ENCODE measurements around the gene RBBP9. TPM values are rescaled to one million over a fixed set of nuclear protein-coding genes. Genes with fewer than 3 reads are reported as not detected.
A peak's percentile ranks its signal among the peaks of the same experiment; 100 is the strongest.

Gene RBBP9
- total and polyA plus RNA-seq, 9 of the 15 experiments (the other 6 are each of a cell fraction or from before 2014, with no cell fraction given) = 0.94 to 4.4 (median 2.5) TPM

DNA sequence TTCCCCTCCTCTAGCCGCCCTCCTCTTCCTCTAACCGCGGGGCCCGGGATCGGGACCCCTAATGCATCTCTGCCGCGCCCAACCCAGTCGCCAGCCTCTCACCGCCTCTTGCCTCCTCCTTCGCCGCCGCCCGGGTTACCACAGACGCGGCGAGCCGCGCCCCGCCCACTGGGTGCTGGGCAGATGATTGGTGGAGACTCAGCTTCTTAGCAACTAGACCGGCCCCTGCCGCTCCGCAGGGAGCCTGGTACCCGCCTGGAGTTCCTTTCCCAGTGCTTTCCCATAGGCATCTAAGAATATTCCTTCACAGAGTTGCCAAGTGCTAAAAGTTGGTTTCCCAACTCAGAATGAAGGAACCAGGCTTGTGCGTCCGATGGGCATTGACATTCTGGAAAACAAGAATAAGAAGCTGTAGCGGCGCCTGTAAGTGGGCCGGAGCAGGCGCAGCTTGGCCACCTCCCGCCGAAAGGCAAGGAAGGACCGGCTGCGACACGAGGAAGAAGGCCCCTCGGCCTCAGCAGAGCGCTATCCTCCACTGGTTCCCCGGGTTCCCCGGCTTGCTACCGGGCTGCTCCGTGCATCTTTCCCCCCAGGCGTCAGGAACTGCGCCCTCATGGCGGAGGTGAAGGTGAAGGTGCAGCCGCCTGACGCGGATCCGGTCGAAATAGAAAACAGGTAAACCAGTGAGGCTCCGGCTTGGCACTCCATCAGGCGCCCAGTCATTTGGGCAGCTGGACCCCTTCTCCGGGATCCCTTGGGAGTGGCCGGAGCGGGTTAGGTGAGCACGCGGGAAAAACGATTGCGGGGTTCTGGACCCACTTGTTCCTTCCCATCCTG lies 29.9 kb downstream of the RBBP9 start, which contains the start of the genes DZANK1 and POLR3F (continued):
- TF ChIP-seq ZC3H11A (IDR thresholded peaks at IDR 0.05; ENCODE audit: low read depth, low read length) = no peak
- TF ChIP-seq RBBP5 (IDR thresholded peaks at IDR 0.05; ENCODE audit: borderline replicate concordance, insufficient read depth, low read length, poor library complexity, severe bottlenecking) = peak; percentile 86
- TF ChIP-seq PHB2 (IDR thresholded peaks at IDR 0.05; ENCODE audit: low read depth) = no peak
- TF ChIP-seq PHTF2 (CRISPR knock-in tag; IDR thresholded peaks at IDR 0.05) = no peak
- no peak for TF ChIP-seq ETV6 (IDR thresholded peaks at IDR 0.05; ENCODE audit: borderline replicate concordance in 1 of 2, low read depth in 2 of 2, low read length in 1 of 2)
- no peak for TF ChIP-seq ETV6 (CRISPR knock-in tag; IDR thresholded peaks at IDR 0.05; ENCODE audit: borderline replicate concordance)
- no peak for TF ChIP-seq RAD21 (CRISPR knock-in tag; conservative IDR thresholded peaks at IDR 0.05 in 1 of 2, IDR thresholded peaks at IDR 0.05 in 1 of 2)
- TF ChIP-seq MCM3 (IDR thresholded peaks at IDR 0.05) = no peak
- no peak for TF ChIP-seq ESRRB (CRISPR knock-in tag; IDR thresholded peaks at IDR 0.05; ENCODE audit: borderline replicate concordance)
- TF ChIP-seq CHD4 (IDR thresholded peaks at IDR 0.05; ENCODE audit: insufficient read depth, insufficient replicate concordance, low read depth, low read length, poor library complexity, severe bottlenecking) = no peak
- TF ChIP-seq ZNF212 (CRISPR knock-in tag; IDR thresholded peaks at IDR 0.05) = no peak
- no peak for TF ChIP-seq ZNF79 (CRISPR knock-in tag; IDR thresholded peaks at IDR 0.05; ENCODE audit: low read depth)
- TF ChIP-seq ZNF140 (CRISPR knock-in tag; IDR thresholded peaks at IDR 0.05) = no peak
- no peak for TF ChIP-seq HIVEP1 (CRISPR knock-in tag; IDR thresholded peaks at IDR 0.05)
- TF ChIP-seq POLR2AphosphoS5 (IDR thresholded peaks at IDR 0.05; ENCODE audit: control insufficient read depth, insufficient read depth, low read depth, low read length) = peak; percentile 54; the same call in 1 of the 2 replicates
- TF ChIP-seq NFE2L1 (tag; IDR thresholded peaks at IDR 0.05; ENCODE audit: borderline replicate concordance, low read depth) = no peak
- no peak for TF ChIP-seq EWSR1 (IDR thresholded peaks at IDR 0.05; ENCODE audit: borderline replicate concordance, low read depth, partially characterized antibody)
- no peak for TF ChIP-seq GATAD2A (IDR thresholded peaks at IDR 0.05)
- no peak for TF ChIP-seq U2AF1 (optimal IDR thresholded peaks at IDR 0.05; ENCODE audit: low read depth, low read length)
- no peak for TF ChIP-seq EP300 (IDR thresholded peaks at IDR 0.05; ENCODE audit: low read length)
- TF ChIP-seq FOXK2 (conservative IDR thresholded peaks at IDR 0.05 in 1 of 2, IDR thresholded peaks at IDR 0.05 in 1 of 2; ENCODE audit: low read depth in 2 of 2) = no peak
- TF ChIP-seq ATF2 (CRISPR knock-in tag; IDR thresholded peaks at IDR 0.05) = no peak
- no peak for TF ChIP-seq GTF2E2 (tag; IDR thresholded peaks at IDR 0.05)
- no peak for TF ChIP-seq FOSL1 (tag; conservative IDR thresholded peaks at IDR 0.05)
- no peak for TF ChIP-seq LARP7 (IDR thresholded peaks at IDR 0.05)
- TF ChIP-seq POLR2AphosphoS2 (IDR thresholded peaks at IDR 0.05; ENCODE audit: low read length) = no peak
- no peak for TF ChIP-seq ZNF408 (CRISPR knock-in tag; IDR thresholded peaks at IDR 0.05; ENCODE audit: low read depth)
- TF ChIP-seq BRF2 (IDR thresholded peaks at IDR 0.05; ENCODE audit: borderline replicate concordance, insufficient read depth, insufficient read length) = no peak

Data from K562 (cell line).